OCI-LY1 (cell line): ENCODE data around the gene PLCE1.

Source experiments
- CTCF ChIP-seq: fragments of 200-600 bp; sonication (generic), shearing (Covaris generic); IDR thresholded peaks from 2 replicates; pipeline ENCODE4 v1.5.1; 2017; ENCODE audit warnings: mild to moderate bottlenecking, antibody characterized with exemption, low read length, moderate library complexity, mixed read lengths
- EZH2 ChIP-seq: fragments of 200-600 bp; sonication (generic), shearing (Covaris generic); IDR thresholded peaks from 2 replicates; pipeline ENCODE4 v1.8.0; 2017; ENCODE audit warnings: borderline replicate concordance, mixed run types, mild to moderate bottlenecking, antibody characterized with exemption, low read length, moderate library complexity, mixed read lengths

- TF ChIP-seq CTCF, result no peak
- no peak for TF ChIP-seq EZH2
These were observed at the start of gene PLCE1 for GRCh38 chr10:93993782-93994437.
